K562 (cell line): ENCODE measurements around the gene ACLY. TPM values are rescaled to one million over a fixed set of nuclear protein-coding genes. Genes with fewer than 3 reads are reported as not detected.

ENCODE experiments used
- JUND ChIP-seq, 2 experiments: IDR thresholded peaks; 2 replicates in 1 of 2; 3 replicates in 1 of 2; pipeline ENCODE4 v1.6.1; 2011; ENCODE audit warnings: borderline replicate concordance in 2 of 2, low read depth in 2 of 2, low read length in 2 of 2, improper control_type of control experiment in 1 of 2, missing biosample characterization in 1 of 2, missing genetic modification characterization in 1 of 2, missing genetic modification reagents in 1 of 2
- polyA plus RNA-seq, 8 experiments: library from polyadenylated mRNA; depleted of rRNA in 4 of 8; stranded (reverse) in 5 of 8; unstranded in 3 of 8; fragments of >200 nt; fragmentation: Nextera tagmentation in 2 of 8; fragmentation: Illumina TruSeq in 1 of 8; extraction: Ambion mirVana in 2 of 8; extraction: Trizol in 1 of 8; gene quantifications; 2 replicates each; pipeline versions ENCODE4 v1.2.1 to v1.2.3, GENCODE V29; 2011 to 2014; ENCODE audit warnings: inconsistent platforms in 1 of 8, missing spikeins in 1 of 8
- total RNA-seq, 7 experiments: library from RNA; depleted of rRNA in 6 of 7; stranded (reverse); fragments of >200 nt in 6 of 7; fragmentation: Illumina TruSeq in 2 of 7; extraction: Trizol in 2 of 7; gene quantifications; 2 replicates each; pipeline versions ENCODE4 v1.2.1 to v1.2.3, GENCODE V29; 2011 to 2021; ENCODE audit warnings: low replicate concordance in 1 of 7
- TF ChIP-seq, protein P1 (sequence below): fragments of 450-650 bp; IDR thresholded peaks from 2 replicates; pipeline ENCODE4 v1.6.1; 2016; ENCODE audit warnings: mild to moderate bottlenecking, moderate library complexity

ACLY gene
- total and polyA plus RNA-seq, 9 of the 15 experiments (the other 6 are each of a cell fraction or from before 2014, with no cell fraction given), result 42.9 to 280 (median 125) TPM

DNA sequence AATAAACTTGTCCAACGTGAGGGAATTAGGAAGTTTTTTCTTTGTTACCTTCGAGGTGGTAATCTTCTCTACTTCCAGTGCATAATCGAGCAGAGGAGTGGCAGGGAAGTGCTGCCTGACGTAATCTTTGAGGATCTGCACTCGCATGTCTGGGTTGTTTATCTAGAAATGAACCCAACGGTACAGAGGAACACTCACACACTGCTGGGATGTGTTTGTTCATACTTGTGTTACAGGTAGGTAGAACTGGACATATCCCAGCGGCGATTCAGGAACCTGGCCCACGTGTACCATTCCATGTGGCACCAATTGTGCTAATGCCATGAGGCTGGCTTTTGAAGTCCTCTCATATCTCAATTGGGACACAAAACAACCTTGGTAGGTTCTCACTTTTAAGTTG is 49.3 kb downstream of the ACLY start (continued):
- TF ChIP-seq, protein P1, sequence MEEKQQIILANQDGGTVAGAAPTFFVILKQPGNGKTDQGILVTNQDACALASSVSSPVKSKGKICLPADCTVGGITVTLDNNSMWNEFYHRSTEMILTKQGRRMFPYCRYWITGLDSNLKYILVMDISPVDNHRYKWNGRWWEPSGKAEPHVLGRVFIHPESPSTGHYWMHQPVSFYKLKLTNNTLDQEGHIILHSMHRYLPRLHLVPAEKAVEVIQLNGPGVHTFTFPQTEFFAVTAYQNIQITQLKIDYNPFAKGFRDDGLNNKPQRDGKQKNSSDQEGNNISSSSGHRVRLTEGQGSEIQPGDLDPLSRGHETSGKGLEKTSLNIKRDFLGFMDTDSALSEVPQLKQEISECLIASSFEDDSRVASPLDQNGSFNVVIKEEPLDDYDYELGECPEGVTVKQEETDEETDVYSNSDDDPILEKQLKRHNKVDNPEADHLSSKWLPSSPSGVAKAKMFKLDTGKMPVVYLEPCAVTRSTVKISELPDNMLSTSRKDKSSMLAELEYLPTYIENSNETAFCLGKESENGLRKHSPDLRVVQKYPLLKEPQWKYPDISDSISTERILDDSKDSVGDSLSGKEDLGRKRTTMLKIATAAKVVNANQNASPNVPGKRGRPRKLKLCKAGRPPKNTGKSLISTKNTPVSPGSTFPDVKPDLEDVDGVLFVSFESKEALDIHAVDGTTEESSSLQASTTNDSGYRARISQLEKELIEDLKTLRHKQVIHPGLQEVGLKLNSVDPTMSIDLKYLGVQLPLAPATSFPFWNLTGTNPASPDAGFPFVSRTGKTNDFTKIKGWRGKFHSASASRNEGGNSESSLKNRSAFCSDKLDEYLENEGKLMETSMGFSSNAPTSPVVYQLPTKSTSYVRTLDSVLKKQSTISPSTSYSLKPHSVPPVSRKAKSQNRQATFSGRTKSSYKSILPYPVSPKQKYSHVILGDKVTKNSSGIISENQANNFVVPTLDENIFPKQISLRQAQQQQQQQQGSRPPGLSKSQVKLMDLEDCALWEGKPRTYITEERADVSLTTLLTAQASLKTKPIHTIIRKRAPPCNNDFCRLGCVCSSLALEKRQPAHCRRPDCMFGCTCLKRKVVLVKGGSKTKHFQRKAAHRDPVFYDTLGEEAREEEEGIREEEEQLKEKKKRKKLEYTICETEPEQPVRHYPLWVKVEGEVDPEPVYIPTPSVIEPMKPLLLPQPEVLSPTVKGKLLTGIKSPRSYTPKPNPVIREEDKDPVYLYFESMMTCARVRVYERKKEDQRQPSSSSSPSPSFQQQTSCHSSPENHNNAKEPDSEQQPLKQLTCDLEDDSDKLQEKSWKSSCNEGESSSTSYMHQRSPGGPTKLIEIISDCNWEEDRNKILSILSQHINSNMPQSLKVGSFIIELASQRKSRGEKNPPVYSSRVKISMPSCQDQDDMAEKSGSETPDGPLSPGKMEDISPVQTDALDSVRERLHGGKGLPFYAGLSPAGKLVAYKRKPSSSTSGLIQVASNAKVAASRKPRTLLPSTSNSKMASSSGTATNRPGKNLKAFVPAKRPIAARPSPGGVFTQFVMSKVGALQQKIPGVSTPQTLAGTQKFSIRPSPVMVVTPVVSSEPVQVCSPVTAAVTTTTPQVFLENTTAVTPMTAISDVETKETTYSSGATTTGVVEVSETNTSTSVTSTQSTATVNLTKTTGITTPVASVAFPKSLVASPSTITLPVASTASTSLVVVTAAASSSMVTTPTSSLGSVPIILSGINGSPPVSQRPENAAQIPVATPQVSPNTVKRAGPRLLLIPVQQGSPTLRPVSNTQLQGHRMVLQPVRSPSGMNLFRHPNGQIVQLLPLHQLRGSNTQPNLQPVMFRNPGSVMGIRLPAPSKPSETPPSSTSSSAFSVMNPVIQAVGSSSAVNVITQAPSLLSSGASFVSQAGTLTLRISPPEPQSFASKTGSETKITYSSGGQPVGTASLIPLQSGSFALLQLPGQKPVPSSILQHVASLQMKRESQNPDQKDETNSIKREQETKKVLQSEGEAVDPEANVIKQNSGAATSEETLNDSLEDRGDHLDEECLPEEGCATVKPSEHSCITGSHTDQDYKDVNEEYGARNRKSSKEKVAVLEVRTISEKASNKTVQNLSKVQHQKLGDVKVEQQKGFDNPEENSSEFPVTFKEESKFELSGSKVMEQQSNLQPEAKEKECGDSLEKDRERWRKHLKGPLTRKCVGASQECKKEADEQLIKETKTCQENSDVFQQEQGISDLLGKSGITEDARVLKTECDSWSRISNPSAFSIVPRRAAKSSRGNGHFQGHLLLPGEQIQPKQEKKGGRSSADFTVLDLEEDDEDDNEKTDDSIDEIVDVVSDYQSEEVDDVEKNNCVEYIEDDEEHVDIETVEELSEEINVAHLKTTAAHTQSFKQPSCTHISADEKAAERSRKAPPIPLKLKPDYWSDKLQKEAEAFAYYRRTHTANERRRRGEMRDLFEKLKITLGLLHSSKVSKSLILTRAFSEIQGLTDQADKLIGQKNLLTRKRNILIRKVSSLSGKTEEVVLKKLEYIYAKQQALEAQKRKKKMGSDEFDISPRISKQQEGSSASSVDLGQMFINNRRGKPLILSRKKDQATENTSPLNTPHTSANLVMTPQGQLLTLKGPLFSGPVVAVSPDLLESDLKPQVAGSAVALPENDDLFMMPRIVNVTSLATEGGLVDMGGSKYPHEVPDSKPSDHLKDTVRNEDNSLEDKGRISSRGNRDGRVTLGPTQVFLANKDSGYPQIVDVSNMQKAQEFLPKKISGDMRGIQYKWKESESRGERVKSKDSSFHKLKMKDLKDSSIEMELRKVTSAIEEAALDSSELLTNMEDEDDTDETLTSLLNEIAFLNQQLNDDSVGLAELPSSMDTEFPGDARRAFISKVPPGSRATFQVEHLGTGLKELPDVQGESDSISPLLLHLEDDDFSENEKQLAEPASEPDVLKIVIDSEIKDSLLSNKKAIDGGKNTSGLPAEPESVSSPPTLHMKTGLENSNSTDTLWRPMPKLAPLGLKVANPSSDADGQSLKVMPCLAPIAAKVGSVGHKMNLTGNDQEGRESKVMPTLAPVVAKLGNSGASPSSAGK, result peak; percentile 21; the same call in 1 of the 2 replicates
- TF ChIP-seq JUND (IDR thresholded peaks at IDR 0.05; ENCODE audit: borderline replicate concordance, low read depth, low read length) (peak; percentile 59; the same call in 1 of the 2 replicates), JUND (tag; IDR thresholded peaks at IDR 0.05; ENCODE audit: borderline replicate concordance, low read depth, low read length) (peak; percentile 58; the same call in 1 of the 3 replicates)
